ENCODE results near the gene TPM3.

- TF ChIP-seq, protein P1, sequence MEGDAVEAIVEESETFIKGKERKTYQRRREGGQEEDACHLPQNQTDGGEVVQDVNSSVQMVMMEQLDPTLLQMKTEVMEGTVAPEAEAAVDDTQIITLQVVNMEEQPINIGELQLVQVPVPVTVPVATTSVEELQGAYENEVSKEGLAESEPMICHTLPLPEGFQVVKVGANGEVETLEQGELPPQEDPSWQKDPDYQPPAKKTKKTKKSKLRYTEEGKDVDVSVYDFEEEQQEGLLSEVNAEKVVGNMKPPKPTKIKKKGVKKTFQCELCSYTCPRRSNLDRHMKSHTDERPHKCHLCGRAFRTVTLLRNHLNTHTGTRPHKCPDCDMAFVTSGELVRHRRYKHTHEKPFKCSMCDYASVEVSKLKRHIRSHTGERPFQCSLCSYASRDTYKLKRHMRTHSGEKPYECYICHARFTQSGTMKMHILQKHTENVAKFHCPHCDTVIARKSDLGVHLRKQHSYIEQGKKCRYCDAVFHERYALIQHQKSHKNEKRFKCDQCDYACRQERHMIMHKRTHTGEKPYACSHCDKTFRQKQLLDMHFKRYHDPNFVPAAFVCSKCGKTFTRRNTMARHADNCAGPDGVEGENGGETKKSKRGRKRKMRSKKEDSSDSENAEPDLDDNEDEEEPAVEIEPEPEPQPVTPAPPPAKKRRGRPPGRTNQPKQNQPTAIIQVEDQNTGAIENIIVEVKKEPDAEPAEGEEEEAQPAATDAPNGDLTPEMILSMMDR (IDR thresholded peaks at IDR 0.05), result no peak
- peak in 1 of 2 donors; percentile 3 for TF ChIP-seq POLR2A (IDR thresholded peaks at IDR 0.05)
Observed at GRCh38 chr1:154154534-154155191, 37.2 kb downstream of the TPM3 start, which contains the start of gene NUP210L.
